Measurements from ENCODE around the gene MTRF1. TPM values are rescaled to one million over a fixed set of nuclear protein-coding genes. Genes with fewer than 3 reads are reported as not detected.
"Not testable (repeated sequence)": the region's sequence is repeated elsewhere in the genome, so short reads cannot be mapped to it uniquely, and the experiment has no call there.

The MTRF1 gene
- total RNA-seq, 4 donors from 2014 or later, result 8.2 to 16.7 (median 13.3) TPM

DNA sequence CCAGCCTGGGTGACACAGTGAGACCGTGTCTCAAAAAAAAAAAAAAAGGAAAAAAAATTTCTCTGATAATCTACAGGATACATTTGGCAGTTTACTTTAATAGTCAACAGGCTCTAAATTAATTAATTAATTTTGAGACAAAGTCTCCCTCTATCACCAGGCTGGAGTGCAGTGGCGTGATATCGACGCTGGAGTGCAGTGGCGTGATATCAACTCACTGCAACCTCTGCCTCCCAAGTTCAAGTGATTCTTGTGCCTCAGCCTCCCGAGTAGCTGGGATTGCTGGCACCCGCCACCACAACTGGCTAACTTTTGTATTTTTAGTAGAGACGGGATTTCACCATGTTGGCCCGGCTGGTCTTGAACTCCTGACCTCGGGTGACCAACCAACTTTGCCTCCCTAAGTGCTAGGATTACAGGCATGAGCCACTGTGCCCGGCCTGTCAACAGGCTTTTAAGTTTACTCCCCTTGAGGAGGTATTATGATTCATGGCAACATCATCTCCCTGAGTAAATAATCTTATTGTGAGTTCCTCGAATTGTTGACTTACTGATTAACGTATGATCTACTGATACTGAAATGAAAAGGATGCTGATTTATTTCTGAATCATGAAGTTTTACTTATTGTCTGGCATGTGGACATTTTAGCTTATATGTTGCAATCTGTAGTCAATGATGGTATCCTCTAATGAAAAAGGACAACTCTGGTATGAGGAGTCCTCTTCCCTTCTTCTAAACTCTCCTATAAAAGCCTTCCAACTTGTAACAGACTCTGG lies 21.3 kb upstream of the MTRF1 start:
- Histone ChIP-seq H3K27me3 (no peaks in the 10 kb centered on the region), H3K27ac (no peak overlapping the region), H3K4me3 (no peak overlapping the region), H3K9me3 (no peaks in the 10 kb centered on the region), H3K36me3 (no peaks in the 10 kb centered on the region), H3K4me1 (no peaks in the 10 kb centered on the region)
- DNase-seq (no peak), ATAC-seq (no peak)
- intact Hi-C loops (cut with DNase I; ENCODE audit: low total_unique reads), result no loop called here
- in situ Hi-C loops (cut with MboI; ENCODE audit: low sequenced_read_pairs in 4 of 4), result no loop called here
- no peak for TF ChIP-seq CTCF (IDR thresholded peaks at IDR 0.05 in 4 of 5, conservative IDR thresholded peaks at IDR 0.05 in 1 of 5)
- TF ChIP-seq POLR2A (IDR thresholded peaks at IDR 0.05), result no peak

DNA sequence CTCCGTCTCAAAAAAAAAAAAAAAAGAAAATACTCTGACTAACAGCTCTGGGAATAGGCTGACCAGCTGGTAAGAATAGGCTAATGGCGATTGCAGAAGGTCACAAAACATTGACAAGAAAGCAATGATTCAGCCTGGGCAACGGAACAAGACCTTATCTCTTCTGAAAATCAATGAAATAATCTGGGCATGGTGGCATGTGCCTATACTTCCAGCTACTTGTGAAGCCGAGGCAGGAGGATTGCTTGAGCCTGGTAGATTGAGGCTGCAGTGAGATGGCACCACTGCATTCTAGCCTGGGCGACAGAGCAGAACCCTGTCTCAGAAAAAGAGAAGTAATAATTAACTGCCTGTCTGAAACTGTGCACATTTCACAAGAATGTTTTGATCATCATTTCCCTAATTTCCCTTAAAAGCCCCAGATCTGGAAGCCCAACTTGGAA lies 18.8 kb upstream of the MTRF1 start:
- Histone ChIP-seq H3K27ac (no peak overlapping the region), H3K9me3 (no peaks in the 10 kb centered on the region), H3K4me1 (no peaks in the 10 kb centered on the region), H3K4me3 (no peak overlapping the region), H3K36me3 (no peaks in the 10 kb centered on the region), H3K27me3 (no peaks in the 10 kb centered on the region)
- in situ Hi-C loops (cut with MboI; ENCODE audit: low sequenced_read_pairs in 4 of 4), result no loop called here
- ATAC-seq (no peak), DNase-seq (no peak)
- TF ChIP-seq CTCF (IDR thresholded peaks at IDR 0.05 in 4 of 5, conservative IDR thresholded peaks at IDR 0.05 in 1 of 5) (no peak), POLR2A (IDR thresholded peaks at IDR 0.05) (no peak)
- intact Hi-C loops (cut with DNase I; ENCODE audit: low total_unique reads), result no loop called here

- ATAC-seq; in situ Hi-C loops (cut with MboI; ENCODE audit: low sequenced_read_pairs in 4 of 4); H3K36me3 ChIP-seq; H3K4me1 ChIP-seq; H3K4me3 ChIP-seq; DNase-seq; H3K9me3 ChIP-seq; intact Hi-C loops (cut with DNase I; ENCODE audit: low total_unique reads); H3K27ac ChIP-seq; H3K27me3 ChIP-seq: not testable (repeated sequence)
Measured at GRCh38 chr13:41279156-41279555, 15.8 kb upstream of the MTRF1 start.

- no peak overlapping the region for H3K27ac ChIP-seq
- in situ Hi-C loops (cut with MboI; ENCODE audit: low sequenced_read_pairs in 4 of 4) (no loop called here), intact Hi-C loops (cut with DNase I; ENCODE audit: low total_unique reads) (no loop called here)
- H3K9me3 ChIP-seq, result no peaks in the 10 kb centered on the region
- no peaks in the 10 kb centered on the region for H3K27me3 ChIP-seq
- no peak overlapping the region for H3K4me3 ChIP-seq
- H3K4me1 ChIP-seq, result no peaks in the 10 kb centered on the region
- no peak for ATAC-seq
- TF ChIP-seq POLR2A (IDR thresholded peaks at IDR 0.05), result no peak
- TF ChIP-seq CTCF (IDR thresholded peaks at IDR 0.05 in 4 of 5, conservative IDR thresholded peaks at IDR 0.05 in 1 of 5), result no peak
- H3K36me3 ChIP-seq, result no peaks in the 10 kb centered on the region
- no peak for DNase-seq
Measured at GRCh38 chr13:41276824-41277223, 13.4 kb upstream of the MTRF1 start.

DNA sequence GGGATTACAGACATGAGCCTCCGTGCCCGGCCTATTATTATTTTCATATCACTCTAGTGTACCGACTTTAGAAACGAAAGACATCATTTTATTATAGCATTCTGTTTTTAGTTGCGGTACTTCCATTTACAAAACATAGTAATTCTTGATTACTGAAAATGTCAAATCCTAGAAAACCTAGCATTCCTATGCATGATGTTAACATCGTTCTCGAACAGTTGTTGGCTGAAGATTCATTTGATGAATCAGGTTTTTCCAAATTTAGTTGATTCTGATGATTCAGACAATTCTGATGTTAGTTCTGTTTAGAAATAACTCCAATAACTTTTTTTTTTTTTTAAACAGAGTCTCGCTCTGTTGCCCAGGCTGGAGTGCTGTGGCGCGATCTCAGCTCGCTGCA lies 11.5 kb upstream of the MTRF1 start:
- in situ Hi-C loops (cut with MboI; ENCODE audit: low sequenced_read_pairs in 4 of 4), result no loop called here
- H3K27me3 ChIP-seq, result no peaks in the 10 kb centered on the region
- no peak for ATAC-seq
- TF ChIP-seq POLR2A (IDR thresholded peaks at IDR 0.05) (no peak), CTCF (IDR thresholded peaks at IDR 0.05 in 4 of 5, conservative IDR thresholded peaks at IDR 0.05 in 1 of 5) (no peak)
- H3K27ac ChIP-seq, result no peak overlapping the region
- H3K4me3 ChIP-seq, result no peak overlapping the region
- no peaks in the 10 kb centered on the region for H3K36me3 ChIP-seq
- no peaks in the 10 kb centered on the region for H3K9me3 ChIP-seq
- no peaks in the 10 kb centered on the region for H3K4me1 ChIP-seq
- no peak for DNase-seq
- intact Hi-C loops (cut with DNase I; ENCODE audit: low total_unique reads), result no loop called here
